Thyroid gland (tissue), 4 donors: ENCODE data around the gene TMEM174.

Experiments
- POLR2A ChIP-seq, 2 donors: fragments of 450-650 bp; IDR thresholded peaks; one replicate each; pipeline ENCODE4 v1.6.1; 2017; ENCODE audit warnings: antibody characterized with exemption in 2 of 2, mild to moderate bottlenecking in 2 of 2, moderate library complexity in 1 of 2
- TF ChIP-seq, protein P1 (sequence below), 6 experiments: fragments of 200-600 bp in 3 of 6; fragments of 450-650 bp in 3 of 6; sonication (generic) in 3 of 6; IDR thresholded peaks; one replicate each; pipeline ENCODE4 v1.5.1; 2016 to 2019; ENCODE audit warnings: antibody characterized with exemption in 6 of 6, mild to moderate bottlenecking in 2 of 6, inconsistent platforms in 1 of 6, moderate library complexity in 1 of 6

- no peak for TF ChIP-seq POLR2A (IDR thresholded peaks at IDR 0.05)
- TF ChIP-seq, protein P1, sequence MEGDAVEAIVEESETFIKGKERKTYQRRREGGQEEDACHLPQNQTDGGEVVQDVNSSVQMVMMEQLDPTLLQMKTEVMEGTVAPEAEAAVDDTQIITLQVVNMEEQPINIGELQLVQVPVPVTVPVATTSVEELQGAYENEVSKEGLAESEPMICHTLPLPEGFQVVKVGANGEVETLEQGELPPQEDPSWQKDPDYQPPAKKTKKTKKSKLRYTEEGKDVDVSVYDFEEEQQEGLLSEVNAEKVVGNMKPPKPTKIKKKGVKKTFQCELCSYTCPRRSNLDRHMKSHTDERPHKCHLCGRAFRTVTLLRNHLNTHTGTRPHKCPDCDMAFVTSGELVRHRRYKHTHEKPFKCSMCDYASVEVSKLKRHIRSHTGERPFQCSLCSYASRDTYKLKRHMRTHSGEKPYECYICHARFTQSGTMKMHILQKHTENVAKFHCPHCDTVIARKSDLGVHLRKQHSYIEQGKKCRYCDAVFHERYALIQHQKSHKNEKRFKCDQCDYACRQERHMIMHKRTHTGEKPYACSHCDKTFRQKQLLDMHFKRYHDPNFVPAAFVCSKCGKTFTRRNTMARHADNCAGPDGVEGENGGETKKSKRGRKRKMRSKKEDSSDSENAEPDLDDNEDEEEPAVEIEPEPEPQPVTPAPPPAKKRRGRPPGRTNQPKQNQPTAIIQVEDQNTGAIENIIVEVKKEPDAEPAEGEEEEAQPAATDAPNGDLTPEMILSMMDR (IDR thresholded peaks at IDR 0.05), result no peak
These were observed 40.2 kb upstream of the TMEM174 start for GRCh38 chr5:73132759-73133158.
